HG02938 (cell line): ENCODE results near the gene MAP2K3.

Experiments used
- ATAC-seq: cut with Tn5 transposase; IDR thresholded peaks from one replicate; pipeline ENCODE4 v1.9.1; 2021; ENCODE audit warnings: mild to moderate bottlenecking, moderate library complexity; ENCODE audit not compliant: unreplicated experiment

The MAP2K3 gene

GRCh38 chr17:21284319-21285163, at the start of gene MAP2K3:
Gene MAP2K3 (plus strand): TSS chr17:21284711. CDS start chr17:21284921, 210 bp downstream.
- peak; percentile 80 for ATAC-seq

- no peak for ATAC-seq
Observed at GRCh38 chr17:21235921-21236320, 48.6 kb upstream of the MAP2K3 start.

- ATAC-seq = no peak
Observed at GRCh38 chr17:21239680-21240368, 44.7 kb upstream of the MAP2K3 start.

- ATAC-seq = no peak
Observed at GRCh38 chr17:21240369-21241055, 44.0 kb upstream of the MAP2K3 start.

- no peak for ATAC-seq
Observed at GRCh38 chr17:21241564-21241963, 42.9 kb upstream of the MAP2K3 start.

- ATAC-seq = no peak
Observed at GRCh38 chr17:21242026-21242697, 42.3 kb upstream of the MAP2K3 start.

GRCh38 chr17:21242780-21243515, 41.6 kb upstream of the MAP2K3 start:
- ATAC-seq = no peak

- ATAC-seq = no peak
Observed at GRCh38 chr17:21243516-21244303, 40.8 kb upstream of the MAP2K3 start.

- ATAC-seq = no peak
Observed at GRCh38 chr17:21245639-21246084, 38.8 kb upstream of the MAP2K3 start.

- no peak for ATAC-seq
Observed at GRCh38 chr17:21246698-21247097, 37.8 kb upstream of the MAP2K3 start.

GRCh38 chr17:21247552-21248258, 36.8 kb upstream of the MAP2K3 start:
- no peak for ATAC-seq

- ATAC-seq = no peak
Observed at GRCh38 chr17:21248500-21248899, 36.0 kb upstream of the MAP2K3 start.

- ATAC-seq = no peak
Observed at GRCh38 chr17:21249086-21249795, 35.3 kb upstream of the MAP2K3 start.

GRCh38 chr17:21249920-21250703, 34.4 kb upstream of the MAP2K3 start:
- ATAC-seq = no peak

- no peak for ATAC-seq
Observed at GRCh38 chr17:21250854-21251253, 33.7 kb upstream of the MAP2K3 start.

GRCh38 chr17:21251337-21252010, 33.0 kb upstream of the MAP2K3 start:
- ATAC-seq = no peak

- ATAC-seq = no peak
Observed at GRCh38 chr17:21252289-21252795, 32.2 kb upstream of the MAP2K3 start.
